ENCODE measurements around the gene B9D1.
"Not testable (repeated sequence)": the region's sequence is repeated elsewhere in the genome, so short reads cannot be mapped to it uniquely, and the experiment has no call there.

B9D1 gene

DNA sequence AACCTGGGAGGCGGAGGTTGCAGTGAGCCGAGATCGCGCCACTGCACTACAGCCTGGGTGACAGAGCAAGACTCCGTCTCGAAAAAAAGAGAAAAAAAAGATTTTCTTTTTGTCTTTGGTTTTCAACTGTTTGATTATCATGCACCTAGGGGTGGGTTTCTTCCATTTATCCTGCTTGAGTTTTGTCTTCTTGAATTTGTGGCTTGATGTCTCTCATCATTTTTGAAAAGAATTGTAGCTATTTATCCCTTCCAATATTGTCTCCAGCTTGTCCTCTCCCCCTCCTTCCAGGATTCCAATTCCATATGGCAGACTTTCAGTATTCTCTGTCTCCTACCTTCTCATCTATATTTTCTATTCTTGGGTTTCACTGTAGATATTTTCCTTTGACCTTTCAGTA is 7.8 kb downstream of the B9D1 start:
- Mint-ChIP-seq H3K27me3 (peaks cover 29% of the 10 kb centered on the region), H3K4me1 (no peaks in the 10 kb centered on the region), H3K9me3 (no peaks in the 10 kb centered on the region), H3K27ac (ENCODE audit: low read depth) (no peak overlapping the region), H3K4me3 (no peak overlapping the region), H3K36me3 (ENCODE audit: insufficient read depth) (peaks cover 3% of the 10 kb centered on the region)
- no peak for DNase-seq (ENCODE audit: low spot score in 2 of 2)
- ATAC-seq (replicated peaks; ENCODE audit: extremely low read depth, poor library complexity, severe bottlenecking): no peak

DNA sequence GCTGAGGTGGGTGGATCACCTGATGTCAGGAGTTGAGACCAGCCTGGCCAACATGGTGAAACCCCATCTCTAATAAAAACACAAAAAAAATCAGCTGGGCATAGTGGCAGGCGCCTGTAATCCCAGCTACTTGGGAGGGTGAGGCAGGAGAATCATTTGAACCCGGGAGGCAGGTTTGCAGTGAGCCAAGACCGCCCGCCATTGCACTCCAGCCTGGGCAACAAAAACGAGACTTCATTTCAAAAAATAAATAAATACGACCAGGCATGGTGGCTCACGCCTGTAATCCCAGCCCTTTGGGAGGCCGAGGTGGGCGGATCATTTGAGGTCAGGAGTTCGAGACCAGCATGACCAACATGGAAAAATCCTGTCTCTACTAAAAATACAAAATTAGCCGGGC is 9.1 kb downstream of the B9D1 start:
- not testable (repeated sequence) for H3K9me3 Mint-ChIP-seq; ATAC-seq (replicated peaks; ENCODE audit: extremely low read depth, poor library complexity, severe bottlenecking); H3K4me3 Mint-ChIP-seq; H3K4me1 Mint-ChIP-seq; DNase-seq (ENCODE audit: low spot score in 2 of 2); H3K27ac Mint-ChIP-seq (ENCODE audit: low read depth); H3K36me3 Mint-ChIP-seq (ENCODE audit: insufficient read depth)
- peaks cover 16% of the 10 kb centered on the region for H3K27me3 Mint-ChIP-seq

DNA sequence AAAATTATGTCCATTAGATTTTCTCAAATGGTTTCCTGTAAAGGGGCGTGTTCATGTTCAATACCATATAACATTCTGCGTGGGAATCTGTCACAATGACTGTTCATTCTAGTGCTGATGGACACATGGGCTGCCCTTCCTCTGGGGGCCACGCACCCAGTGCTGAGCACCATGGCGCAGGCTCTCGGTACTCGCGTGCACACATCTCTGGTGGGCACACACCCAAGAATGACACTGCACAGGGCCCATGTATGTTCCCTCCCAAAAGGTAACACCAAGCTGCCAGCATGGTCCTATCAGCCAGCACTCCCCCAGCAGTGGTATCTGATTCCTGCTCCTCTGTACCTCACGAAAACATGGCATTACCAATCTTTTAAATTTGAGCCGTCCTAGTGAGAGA is 13.7 kb downstream of the B9D1 start:
- Mint-ChIP-seq H3K36me3 (ENCODE audit: insufficient read depth) (peaks cover 2% of the 10 kb centered on the region), H3K9me3 (no peaks in the 10 kb centered on the region), H3K4me1 (no peaks in the 10 kb centered on the region), H3K27me3 (peaks cover under 1% of the 10 kb centered on the region), H3K4me3 (no peak overlapping the region), H3K27ac (ENCODE audit: low read depth) (no peak overlapping the region)
- ATAC-seq (replicated peaks; ENCODE audit: extremely low read depth, poor library complexity, severe bottlenecking) (no peak), DNase-seq (ENCODE audit: low spot score in 2 of 2) (no peak)

DNA sequence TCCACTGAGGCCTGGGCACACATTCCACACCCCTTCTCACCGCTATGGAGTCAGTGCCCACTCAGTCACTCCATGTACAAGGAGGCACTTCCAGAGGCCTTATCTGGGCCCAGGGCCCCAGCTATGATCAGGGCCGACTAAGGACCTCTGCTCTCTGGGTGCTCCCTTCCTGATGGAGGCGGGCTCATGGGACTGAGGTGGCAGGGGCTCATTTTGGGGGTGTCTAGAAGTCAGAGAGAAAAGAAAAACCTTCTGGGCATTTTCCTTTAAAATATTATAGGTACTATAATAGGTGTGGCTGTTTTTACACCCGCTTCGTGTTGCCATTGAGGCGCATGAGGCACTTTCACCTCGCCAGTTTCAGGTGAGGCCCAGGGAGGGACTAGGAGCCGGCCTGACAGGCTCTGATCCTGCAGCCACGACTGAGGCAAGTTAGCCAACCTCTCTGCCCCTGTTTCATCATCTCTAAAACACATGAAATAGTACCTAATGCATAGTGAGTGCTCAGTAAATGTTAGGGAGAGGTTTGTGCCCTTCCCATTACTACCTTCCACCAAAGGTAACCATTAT is 14.4 kb downstream of the B9D1 start:
- peaks cover 2% of the 10 kb centered on the region for H3K36me3 Mint-ChIP-seq (ENCODE audit: insufficient read depth)
- no peaks in the 10 kb centered on the region for H3K27me3 Mint-ChIP-seq
- ATAC-seq (replicated peaks; ENCODE audit: extremely low read depth, poor library complexity, severe bottlenecking) (no peak), DNase-seq (ENCODE audit: low spot score in 2 of 2) (no peak)
- no peak overlapping the region for H3K4me3 Mint-ChIP-seq
- H3K27ac Mint-ChIP-seq (ENCODE audit: low read depth): no peak overlapping the region
- no peaks in the 10 kb centered on the region for H3K9me3 Mint-ChIP-seq
- no peaks in the 10 kb centered on the region for H3K4me1 Mint-ChIP-seq

DNA sequence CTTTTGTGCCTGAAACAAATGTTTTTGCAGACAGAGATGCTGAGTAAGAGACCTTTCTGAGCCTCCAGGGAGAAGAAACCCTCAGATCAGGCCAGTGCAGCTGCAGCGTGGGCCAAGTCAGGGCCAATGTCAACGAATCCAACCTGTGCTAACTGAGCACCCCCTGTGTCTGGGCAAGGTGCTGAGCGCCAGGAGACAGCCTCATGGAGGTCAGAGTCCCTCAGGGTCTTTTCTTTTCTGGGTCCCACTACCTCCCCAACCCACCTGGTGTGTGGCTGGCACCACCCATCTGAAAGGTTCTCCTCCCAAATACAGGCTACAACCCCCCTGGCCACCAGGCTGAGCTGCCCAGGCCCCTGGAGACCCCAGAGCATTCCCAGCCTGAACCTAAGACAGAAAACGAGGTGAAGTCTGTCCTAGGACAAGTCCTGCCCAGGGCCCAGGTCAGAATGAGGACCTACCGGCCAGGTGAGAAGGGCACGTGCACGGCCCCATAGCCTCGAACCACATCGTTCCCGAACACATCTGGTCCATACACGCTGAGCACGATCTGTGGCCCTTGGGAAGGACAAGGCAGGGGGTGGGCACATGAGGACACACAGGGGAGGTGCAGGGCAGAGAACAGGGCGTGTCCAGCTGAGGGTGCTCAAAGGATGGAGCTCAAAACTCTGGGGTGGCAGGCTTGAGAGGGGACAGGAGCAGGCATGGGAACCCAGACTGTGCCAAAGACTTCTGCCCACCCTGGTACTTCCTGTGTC is 15.0 kb downstream of the B9D1 start:
- Mint-ChIP-seq H3K27ac (ENCODE audit: low read depth) (no peak overlapping the region), H3K4me1 (no peaks in the 10 kb centered on the region), H3K9me3 (no peaks in the 10 kb centered on the region), H3K36me3 (ENCODE audit: insufficient read depth) (peaks cover 2% of the 10 kb centered on the region), H3K4me3 (no peak overlapping the region), H3K27me3 (peaks cover under 1% of the 10 kb centered on the region)
- ATAC-seq (replicated peaks; ENCODE audit: extremely low read depth, poor library complexity, severe bottlenecking) (no peak), DNase-seq (ENCODE audit: low spot score in 2 of 2) (no peak)

DNA sequence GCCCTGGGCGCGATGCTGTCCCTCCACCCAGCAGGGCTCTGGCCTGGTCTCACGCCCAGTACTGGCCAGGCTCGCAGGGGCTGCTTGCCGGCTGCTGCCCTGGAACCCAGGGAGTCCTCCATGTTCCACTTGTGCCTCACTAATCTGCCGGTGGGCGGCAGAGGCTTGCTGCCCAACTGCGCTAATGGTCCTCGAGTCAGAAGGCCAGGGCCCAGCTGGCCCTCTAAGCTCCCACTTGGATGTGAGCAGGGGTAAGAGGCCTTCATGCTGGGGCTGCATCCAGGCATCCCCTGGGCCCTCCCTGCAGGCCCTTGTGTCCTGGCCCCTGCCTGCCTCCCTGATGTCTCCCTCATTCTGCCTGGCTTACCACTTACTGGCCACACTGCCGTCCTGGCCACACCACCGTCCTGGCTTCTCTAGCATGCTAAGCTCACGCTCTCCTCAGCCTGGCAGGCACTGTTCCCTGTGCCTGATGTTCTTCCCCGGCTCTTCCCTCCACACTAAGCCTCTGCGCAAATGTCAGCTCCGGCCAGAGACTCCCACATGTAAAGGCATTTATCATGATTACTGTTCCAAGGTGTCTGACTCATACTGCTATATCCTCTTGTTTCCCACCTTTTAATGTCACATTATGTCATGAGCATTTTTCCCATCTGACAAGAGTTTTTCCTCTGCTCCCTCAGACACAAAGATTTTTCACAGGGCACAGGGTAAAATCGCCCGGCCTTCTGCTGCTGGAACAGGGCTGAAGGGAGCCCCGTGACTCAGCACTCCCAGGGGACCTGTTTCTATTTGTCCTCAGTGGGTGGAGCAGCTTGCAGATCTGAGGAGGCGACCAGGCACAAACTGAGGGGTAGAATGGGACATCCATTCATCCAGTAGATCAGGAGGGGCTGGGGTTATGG is 15.9 kb downstream of the B9D1 start:
- Mint-ChIP-seq H3K4me1 (no peaks in the 10 kb centered on the region), H3K27ac (ENCODE audit: low read depth) (no peak overlapping the region), H3K36me3 (ENCODE audit: insufficient read depth) (peaks cover 5% of the 10 kb centered on the region), H3K9me3 (no peaks in the 10 kb centered on the region), H3K27me3 (peaks cover 9% of the 10 kb centered on the region), H3K4me3 (no peak overlapping the region)
- ATAC-seq (replicated peaks; ENCODE audit: extremely low read depth, poor library complexity, severe bottlenecking) (no peak), DNase-seq (ENCODE audit: low spot score in 2 of 2) (no peak)

DNA sequence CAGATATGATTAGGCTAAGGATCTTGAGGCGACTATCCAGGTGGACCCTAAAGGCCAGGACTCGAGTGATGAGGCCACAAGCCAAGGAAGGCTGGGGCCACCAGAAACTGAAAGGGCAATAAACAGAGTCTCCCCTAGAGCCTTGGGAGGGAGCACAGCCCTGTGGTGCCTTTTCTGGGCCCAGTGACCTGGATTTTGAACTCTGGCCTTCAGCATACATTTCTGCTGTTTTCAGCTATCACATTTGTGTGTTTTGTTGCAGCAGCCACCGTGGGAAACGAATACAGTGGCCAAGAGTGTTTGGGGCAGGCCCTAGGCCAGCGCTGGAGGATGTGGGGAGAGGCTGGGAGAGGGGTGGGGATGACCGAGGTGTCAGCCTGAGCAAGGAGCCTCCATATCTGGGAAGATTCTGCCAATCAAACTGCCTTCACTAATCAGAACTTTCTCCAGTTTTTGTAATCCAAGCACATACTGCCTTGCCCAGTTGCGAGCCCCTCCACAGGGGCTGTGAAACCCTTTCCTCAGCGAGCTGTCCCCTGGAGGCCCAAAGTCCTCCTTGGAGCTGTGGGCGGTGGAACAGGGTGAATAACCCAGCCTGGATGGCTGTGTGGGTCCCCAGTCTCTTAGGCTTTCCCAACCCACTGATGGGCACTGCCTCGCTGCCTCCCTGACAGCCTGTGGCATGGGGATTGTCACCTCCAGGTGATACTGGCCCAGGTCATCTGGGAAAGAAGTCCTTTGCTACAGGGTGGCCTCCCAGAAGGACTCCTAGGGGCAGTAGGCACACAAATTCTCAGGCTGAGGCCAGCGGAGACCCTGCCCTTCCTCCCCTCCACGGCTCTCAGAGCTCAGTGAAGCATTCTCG is 16.8 kb downstream of the B9D1 start:
- H3K9me3 Mint-ChIP-seq: no peaks in the 10 kb centered on the region
- no peak overlapping the region for H3K27ac Mint-ChIP-seq (ENCODE audit: low read depth)
- peaks cover 18% of the 10 kb centered on the region for H3K27me3 Mint-ChIP-seq
- no peak for ATAC-seq (replicated peaks; ENCODE audit: extremely low read depth, poor library complexity, severe bottlenecking)
- H3K4me3 Mint-ChIP-seq: no peak overlapping the region
- H3K36me3 Mint-ChIP-seq (ENCODE audit: insufficient read depth): peaks cover 5% of the 10 kb centered on the region
- no peaks in the 10 kb centered on the region for H3K4me1 Mint-ChIP-seq
- DNase-seq (ENCODE audit: low spot score in 2 of 2): no peak

DNA sequence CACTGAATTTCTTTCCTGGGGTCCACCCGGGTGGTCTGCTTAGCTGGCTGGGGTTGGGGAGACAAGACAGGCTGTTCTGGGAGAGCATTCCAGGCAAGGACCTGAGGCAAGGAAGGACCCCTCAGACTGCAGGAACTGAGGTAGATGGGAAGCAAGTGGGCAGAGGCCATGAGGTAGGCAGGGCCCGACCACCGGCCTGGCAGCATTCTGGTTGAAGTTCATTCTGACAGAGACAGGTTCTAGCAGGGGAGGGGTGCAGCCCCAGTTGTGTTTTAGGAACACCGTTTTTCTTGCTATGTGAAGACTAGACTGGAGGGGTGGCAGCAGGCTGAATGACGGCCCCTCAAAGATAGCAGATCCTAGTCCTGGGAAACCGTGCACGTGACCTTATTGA is 17.5 kb downstream of the B9D1 start:
- Mint-ChIP-seq H3K4me3 (no peak overlapping the region), H3K27ac (ENCODE audit: low read depth) (no peak overlapping the region), H3K4me1 (no peaks in the 10 kb centered on the region), H3K9me3 (no peaks in the 10 kb centered on the region), H3K36me3 (ENCODE audit: insufficient read depth) (peaks cover 5% of the 10 kb centered on the region), H3K27me3 (peaks cover 19% of the 10 kb centered on the region)
- no peak for DNase-seq (ENCODE audit: low spot score in 2 of 2)
- no peak for ATAC-seq (replicated peaks; ENCODE audit: extremely low read depth, poor library complexity, severe bottlenecking)

DNA sequence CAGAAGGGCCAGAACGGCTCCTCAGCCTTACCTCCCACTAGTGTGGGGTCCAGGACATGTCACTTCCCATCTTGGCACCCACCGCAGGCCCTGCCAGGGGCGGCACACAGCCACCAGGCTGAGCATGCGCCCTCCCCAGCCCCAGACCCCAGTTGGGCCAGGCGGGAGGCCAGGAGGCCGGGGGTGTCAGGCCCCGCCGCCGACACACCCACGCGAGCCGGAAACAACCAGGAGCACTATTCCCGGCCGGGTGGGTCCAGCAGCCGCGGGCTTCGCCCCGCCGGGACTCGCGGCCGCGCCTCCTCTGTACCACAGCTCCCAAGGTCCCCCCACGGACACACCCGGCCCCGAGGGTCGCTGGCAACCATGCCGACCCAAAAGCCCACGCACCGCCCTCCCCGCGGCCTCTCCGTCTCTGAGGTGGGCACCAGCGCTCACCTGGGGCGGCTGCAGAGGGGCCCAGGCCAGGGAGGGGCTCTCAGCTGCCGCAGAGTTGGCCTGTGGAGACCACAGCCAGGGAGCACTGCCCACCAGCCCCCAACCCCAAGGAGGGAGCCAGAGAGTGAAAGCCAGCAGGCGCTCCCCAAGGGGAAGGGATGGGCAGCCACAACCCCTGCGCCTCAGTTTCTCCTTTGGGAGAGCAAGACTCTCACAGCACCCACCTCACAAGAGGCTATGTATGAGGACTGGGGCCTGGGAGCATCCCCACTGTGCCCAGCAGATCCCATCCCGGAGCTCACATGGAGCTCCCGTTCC is 18.0 kb downstream of the B9D1 start:
- Mint-ChIP-seq H3K27ac (ENCODE audit: low read depth) (no peak overlapping the region), H3K27me3 (peaks cover 19% of the 10 kb centered on the region), H3K9me3 (no peaks in the 10 kb centered on the region), H3K4me3 (no peak overlapping the region), H3K4me1 (no peaks in the 10 kb centered on the region), H3K36me3 (ENCODE audit: insufficient read depth) (peaks cover 3% of the 10 kb centered on the region)
- ATAC-seq (replicated peaks; ENCODE audit: extremely low read depth, poor library complexity, severe bottlenecking) (no peak), DNase-seq (ENCODE audit: low spot score in 2 of 2) (no peak)

DNA sequence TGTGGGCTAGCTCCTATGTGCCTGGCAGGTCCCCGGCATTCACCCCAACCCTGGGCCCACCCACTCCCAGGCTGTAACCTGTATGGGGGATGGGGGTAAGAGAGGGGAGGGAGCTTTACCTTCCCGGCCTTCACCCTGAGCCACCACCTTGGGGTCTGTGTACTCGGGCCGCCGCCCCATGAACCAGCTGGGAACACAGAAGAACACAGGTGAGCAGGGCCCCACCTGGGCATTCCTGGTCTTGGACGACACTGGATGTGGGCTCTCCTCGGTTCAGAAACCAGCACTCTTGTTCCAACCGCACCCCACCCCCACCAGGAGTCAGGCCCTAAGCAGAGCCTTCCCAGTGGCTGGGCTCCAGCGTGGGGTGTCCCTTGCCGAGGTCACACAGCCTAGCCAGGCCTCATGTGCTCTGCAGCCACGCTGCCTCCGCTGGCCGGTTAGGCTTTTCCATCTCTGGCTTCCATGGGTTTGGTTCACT is 18.8 kb downstream of the B9D1 start:
- ATAC-seq (replicated peaks; ENCODE audit: extremely low read depth, poor library complexity, severe bottlenecking): no peak
- Mint-ChIP-seq H3K4me3 (no peak overlapping the region), H3K27me3 (peaks cover 19% of the 10 kb centered on the region), H3K27ac (ENCODE audit: low read depth) (no peak overlapping the region), H3K36me3 (ENCODE audit: insufficient read depth) (peaks cover 3% of the 10 kb centered on the region), H3K4me1 (no peaks in the 10 kb centered on the region), H3K9me3 (no peaks in the 10 kb centered on the region)
- DNase-seq (ENCODE audit: low spot score in 2 of 2): no peak

DNA sequence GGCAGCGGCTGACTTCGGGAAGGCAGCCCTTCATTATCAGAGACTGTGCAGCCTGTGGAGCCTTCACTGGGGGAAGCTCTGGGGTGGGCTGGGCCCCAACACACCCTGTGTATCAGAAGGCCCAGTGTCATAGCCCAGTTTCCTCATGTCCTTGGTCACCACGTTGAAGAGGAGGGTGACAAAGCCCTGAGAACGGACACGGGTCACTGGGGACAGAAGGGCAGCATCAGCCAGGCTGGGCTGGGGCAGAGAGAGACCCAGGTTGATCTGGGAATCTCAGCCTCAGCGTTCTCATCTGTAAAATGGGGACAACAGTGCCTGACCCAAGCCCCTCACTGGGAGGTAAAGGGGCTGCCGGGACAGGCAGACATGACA is 19.3 kb downstream of the B9D1 start:
- Mint-ChIP-seq H3K27ac (ENCODE audit: low read depth) (no peak overlapping the region), H3K9me3 (no peaks in the 10 kb centered on the region), H3K4me1 (no peaks in the 10 kb centered on the region), H3K4me3 (no peak overlapping the region), H3K36me3 (ENCODE audit: insufficient read depth) (peaks cover 3% of the 10 kb centered on the region), H3K27me3 (peaks cover 19% of the 10 kb centered on the region)
- DNase-seq (ENCODE audit: low spot score in 2 of 2) (no peak), ATAC-seq (replicated peaks; ENCODE audit: extremely low read depth, poor library complexity, severe bottlenecking) (no peak)

Data from central memory CD8-positive, alpha-beta T cell (primary cell).